ENCODE results near the gene TRIO. TPM values are rescaled to one million over a fixed set of nuclear protein-coding genes. Genes with fewer than 3 reads are reported as not detected.
A peak's percentile ranks its signal among the peaks of the same experiment; 100 is the strongest.

Gene TRIO
- total RNA-seq, 1 donor from 2014 or later, result 200 TPM

DNA sequence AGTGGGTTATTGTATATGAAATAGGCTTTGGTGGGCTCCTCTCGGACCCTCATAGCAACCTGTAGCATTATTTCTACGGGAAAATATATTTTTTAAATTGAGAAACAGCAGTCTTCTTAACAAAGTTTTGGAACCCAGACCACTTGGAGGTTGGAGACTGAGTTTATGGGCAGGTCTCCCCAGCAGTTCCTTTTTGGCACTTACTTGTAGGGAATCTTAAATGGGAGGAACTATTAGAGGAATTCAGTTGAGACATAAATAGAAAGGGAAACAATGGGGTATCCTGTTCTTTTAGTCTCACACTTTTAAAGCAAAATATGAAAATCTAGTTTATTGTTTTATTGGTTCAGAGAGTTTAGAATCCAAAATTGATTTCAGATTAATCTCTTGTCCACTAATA, 111.5 kb downstream of the TRIO start:
- Mint-ChIP-seq H3K4me1 (ENCODE audit: low read depth) (peaks cover 82% of the 10 kb centered on the region), H3K9me3 (ENCODE audit: low read depth) (peaks cover 5% of the 10 kb centered on the region), H3K4me3 (ENCODE audit: unreplicated experiment) (no peak overlapping the region), H3K27ac (ENCODE audit: unreplicated experiment) (peak overlapping the region; percentile 32), H3K36me3 (ENCODE audit: low read depth) (peaks cover 5% of the 10 kb centered on the region), H3K27me3 (ENCODE audit: low read depth) (no peaks in the 10 kb centered on the region)
- TF ChIP-seq, protein P1, sequence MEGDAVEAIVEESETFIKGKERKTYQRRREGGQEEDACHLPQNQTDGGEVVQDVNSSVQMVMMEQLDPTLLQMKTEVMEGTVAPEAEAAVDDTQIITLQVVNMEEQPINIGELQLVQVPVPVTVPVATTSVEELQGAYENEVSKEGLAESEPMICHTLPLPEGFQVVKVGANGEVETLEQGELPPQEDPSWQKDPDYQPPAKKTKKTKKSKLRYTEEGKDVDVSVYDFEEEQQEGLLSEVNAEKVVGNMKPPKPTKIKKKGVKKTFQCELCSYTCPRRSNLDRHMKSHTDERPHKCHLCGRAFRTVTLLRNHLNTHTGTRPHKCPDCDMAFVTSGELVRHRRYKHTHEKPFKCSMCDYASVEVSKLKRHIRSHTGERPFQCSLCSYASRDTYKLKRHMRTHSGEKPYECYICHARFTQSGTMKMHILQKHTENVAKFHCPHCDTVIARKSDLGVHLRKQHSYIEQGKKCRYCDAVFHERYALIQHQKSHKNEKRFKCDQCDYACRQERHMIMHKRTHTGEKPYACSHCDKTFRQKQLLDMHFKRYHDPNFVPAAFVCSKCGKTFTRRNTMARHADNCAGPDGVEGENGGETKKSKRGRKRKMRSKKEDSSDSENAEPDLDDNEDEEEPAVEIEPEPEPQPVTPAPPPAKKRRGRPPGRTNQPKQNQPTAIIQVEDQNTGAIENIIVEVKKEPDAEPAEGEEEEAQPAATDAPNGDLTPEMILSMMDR (IDR thresholded peaks at IDR 0.05), result no peak
- DNase-seq (ENCODE audit: low spot score), result no peak

DNA sequence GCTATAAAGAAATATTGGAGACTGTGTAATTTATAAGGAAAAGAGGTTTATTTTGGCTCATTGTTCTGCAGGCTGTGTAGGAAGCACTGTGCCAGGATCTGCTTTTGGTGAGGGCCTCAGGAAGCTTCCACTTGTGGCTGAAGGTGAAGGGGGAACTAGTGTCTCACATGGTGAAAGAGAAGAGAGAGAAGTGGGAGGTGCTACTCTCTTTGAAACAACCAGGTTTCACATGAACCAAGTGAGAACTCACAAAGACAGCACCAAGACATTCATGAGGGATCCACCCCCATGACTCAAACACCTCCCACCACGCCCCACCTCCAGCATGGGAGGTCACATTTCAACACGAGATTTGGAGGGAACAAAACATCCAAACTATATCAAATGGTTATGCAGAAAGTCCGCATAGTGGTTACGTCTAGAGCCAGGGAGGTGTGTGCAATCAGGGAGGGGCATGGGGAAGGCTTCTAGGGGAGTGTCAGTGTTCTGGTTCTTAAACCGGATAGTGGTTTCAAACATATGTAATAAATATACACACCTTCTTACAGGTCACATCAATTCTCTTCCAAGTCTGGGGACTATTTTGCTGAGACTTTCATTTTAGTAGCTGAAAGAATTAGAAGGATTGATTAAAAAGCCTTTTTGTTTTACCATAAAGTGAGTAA, 113.0 kb downstream of the TRIO start:
- TF ChIP-seq, protein P1 (IDR thresholded peaks at IDR 0.05), result no peak
- Mint-ChIP-seq H3K36me3 (ENCODE audit: low read depth) (peaks cover 5% of the 10 kb centered on the region), H3K27ac (ENCODE audit: unreplicated experiment) (peak overlapping the region; percentile 23), H3K27me3 (ENCODE audit: low read depth) (no peaks in the 10 kb centered on the region), H3K9me3 (ENCODE audit: low read depth) (peaks cover 5% of the 10 kb centered on the region), H3K4me3 (ENCODE audit: unreplicated experiment) (no peak overlapping the region), H3K4me1 (ENCODE audit: low read depth) (peaks cover 81% of the 10 kb centered on the region)
- no peak for DNase-seq (ENCODE audit: low spot score)

DNA sequence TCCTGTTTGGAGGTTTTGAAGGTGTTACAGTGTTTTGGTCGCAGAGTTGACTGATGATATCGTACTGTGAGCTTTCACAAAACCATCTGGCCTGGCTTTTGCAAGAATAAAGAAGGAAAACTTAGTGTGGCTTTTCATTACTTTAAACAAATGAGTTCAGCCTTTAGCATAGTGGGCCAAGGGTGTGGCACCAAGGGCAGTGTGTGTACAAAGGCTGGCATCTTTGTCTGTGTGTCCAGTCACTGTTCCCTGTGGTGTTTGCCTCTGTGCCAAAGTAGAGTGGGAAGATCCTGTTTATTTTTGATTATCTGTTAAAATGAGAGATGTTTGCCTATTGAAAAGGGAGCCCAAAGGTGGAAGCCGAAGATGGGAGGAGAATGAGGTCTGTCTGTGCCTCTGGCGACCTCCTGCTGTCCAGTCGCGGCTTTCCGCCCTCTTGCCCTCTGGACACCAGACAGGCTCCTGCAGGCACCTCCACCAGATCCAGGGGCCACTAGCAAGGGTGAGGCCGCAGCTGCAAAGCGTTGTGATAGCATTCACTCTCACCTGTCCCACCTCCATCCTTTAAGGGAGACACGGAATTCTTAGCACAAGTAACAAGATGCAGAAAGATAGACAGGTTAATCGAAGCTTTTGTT, 113.7 kb downstream of the TRIO start:
- H3K4me3 Mint-ChIP-seq (ENCODE audit: unreplicated experiment), result no peak overlapping the region
- peaks cover 5% of the 10 kb centered on the region for H3K9me3 Mint-ChIP-seq (ENCODE audit: low read depth)
- H3K27ac Mint-ChIP-seq (ENCODE audit: unreplicated experiment), result peak overlapping the region; percentile 4
- peaks cover 81% of the 10 kb centered on the region for H3K4me1 Mint-ChIP-seq (ENCODE audit: low read depth)
- no peaks in the 10 kb centered on the region for H3K27me3 Mint-ChIP-seq (ENCODE audit: low read depth)
- H3K36me3 Mint-ChIP-seq (ENCODE audit: low read depth), result peaks cover 5% of the 10 kb centered on the region
- TF ChIP-seq, protein P1 (IDR thresholded peaks at IDR 0.05), result no peak
- no peak for DNase-seq (ENCODE audit: low spot score)

DNA sequence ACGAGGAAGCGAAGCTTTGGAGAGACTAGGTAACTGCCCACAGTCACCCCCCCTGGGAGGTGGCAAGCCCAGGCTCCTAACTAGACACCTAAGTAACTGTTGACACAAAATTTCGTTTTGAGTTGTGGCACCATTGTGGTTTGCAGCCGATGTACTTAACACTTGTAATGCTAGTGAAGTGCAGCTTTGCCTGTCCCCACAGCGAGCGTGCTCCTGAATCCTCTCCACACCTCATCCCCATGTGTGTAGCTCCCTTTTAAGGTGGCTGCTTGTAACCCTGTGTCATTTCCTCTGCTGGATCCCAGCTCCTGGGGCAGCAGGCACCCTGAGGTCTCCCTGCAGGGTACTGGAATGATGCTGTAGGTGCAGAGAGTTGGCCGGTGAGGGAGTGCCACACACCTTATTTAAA, 114.9 kb downstream of the TRIO start:
- Mint-ChIP-seq H3K9me3 (ENCODE audit: low read depth) (peaks cover 5% of the 10 kb centered on the region), H3K4me1 (ENCODE audit: low read depth) (peaks cover 79% of the 10 kb centered on the region)

DNA sequence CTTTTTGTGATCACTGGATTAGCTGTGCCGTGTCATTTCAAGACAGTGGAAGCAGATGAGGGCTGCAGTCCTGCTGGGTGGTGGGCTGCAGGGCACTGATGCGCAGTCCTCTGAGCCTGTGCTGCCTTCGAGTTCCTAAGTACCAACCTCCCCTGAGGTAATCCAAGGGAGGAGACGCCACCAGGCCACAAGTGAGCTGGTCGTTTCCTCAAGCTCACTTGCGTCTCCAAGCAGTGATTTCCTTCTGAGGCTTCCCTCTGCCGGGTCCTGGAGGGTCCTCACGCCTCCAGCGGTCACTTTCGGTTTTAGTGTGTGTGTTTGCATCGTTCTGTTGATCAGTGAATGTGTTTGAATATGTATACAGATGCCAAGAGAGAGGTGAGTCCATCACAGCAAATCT, 115.7 kb downstream of the TRIO start:
- Mint-ChIP-seq H3K9me3 (ENCODE audit: low read depth) (peaks cover 5% of the 10 kb centered on the region), H3K27ac (ENCODE audit: unreplicated experiment) (peak overlapping the region; percentile 78), H3K4me3 (ENCODE audit: unreplicated experiment) (no peak overlapping the region), H3K36me3 (ENCODE audit: low read depth) (peaks cover 5% of the 10 kb centered on the region), H3K27me3 (ENCODE audit: low read depth) (no peaks in the 10 kb centered on the region), H3K4me1 (ENCODE audit: low read depth) (peaks cover 86% of the 10 kb centered on the region)
- DNase-seq (ENCODE audit: low spot score), result no peak
- TF ChIP-seq, protein P1 (IDR thresholded peaks at IDR 0.05), result no peak

More for the DNA sequence above, 114.9 kb downstream of the TRIO start:
- H3K27ac Mint-ChIP-seq (ENCODE audit: unreplicated experiment), result peak overlapping the region; percentile 78
- no peaks in the 10 kb centered on the region for H3K27me3 Mint-ChIP-seq (ENCODE audit: low read depth)
- TF ChIP-seq, protein P1 (IDR thresholded peaks at IDR 0.05), result no peak
- H3K4me3 Mint-ChIP-seq (ENCODE audit: unreplicated experiment), result no peak overlapping the region
- no peak for DNase-seq (ENCODE audit: low spot score)
- peaks cover 5% of the 10 kb centered on the region for H3K36me3 Mint-ChIP-seq (ENCODE audit: low read depth)

Measured in chondrocyte (in vitro differentiated cells).